ENCODE data around the gene UPP2.

DNA sequence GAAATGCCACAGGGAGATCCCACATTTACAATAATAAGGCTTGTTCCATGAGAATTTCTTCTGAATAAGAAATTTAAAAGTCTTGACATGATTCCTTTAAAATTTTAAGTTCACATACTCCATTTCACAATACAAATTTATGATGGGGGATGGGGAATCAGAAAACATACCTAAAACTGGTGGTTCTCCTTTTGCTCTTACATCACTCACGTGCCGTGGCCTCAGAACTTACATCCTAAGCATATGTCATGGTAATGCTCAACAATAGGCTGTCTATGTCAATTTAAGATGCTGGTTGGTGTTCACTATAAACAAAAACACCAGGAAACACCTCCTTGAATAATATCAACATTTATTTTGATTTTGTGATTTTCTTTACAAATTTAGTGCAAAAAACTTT is 12.8 kb downstream of the UPP2 start:
- TF ChIP-seq POLR2AphosphoS5 (IDR thresholded peaks at IDR 0.05; ENCODE audit: borderline replicate concordance, low read depth, low read length) (no peak), EZH2 (IDR thresholded peaks at IDR 0.05) (no peak)
